H54 (cell line): ENCODE data around the gene TFPI2.
"Not testable (repeated sequence)": the region's sequence is repeated elsewhere in the genome, so short reads cannot be mapped to it uniquely, and the experiment has no call there.

ENCODE experiments used
- DNase-seq: peaks from one replicate; pipeline ENCODE4 v3.0.0; 2011; ENCODE audit warnings: low spot score, mixed read lengths; ENCODE audit not compliant: insufficient read length
- FAIRE-seq: peaks from 3 replicates; lab custom pipeline; 2011; peaks lifted over from hg19 to GRCh38; lab: Jason Lieb, UNC
- POLR2A ChIP-seq: IDR thresholded peaks from 2 replicates; pipeline ENCODE4 v1.6.1; 2011; ENCODE audit warnings: low read depth, mild to moderate bottlenecking, low read length

The TFPI2 gene

DNA sequence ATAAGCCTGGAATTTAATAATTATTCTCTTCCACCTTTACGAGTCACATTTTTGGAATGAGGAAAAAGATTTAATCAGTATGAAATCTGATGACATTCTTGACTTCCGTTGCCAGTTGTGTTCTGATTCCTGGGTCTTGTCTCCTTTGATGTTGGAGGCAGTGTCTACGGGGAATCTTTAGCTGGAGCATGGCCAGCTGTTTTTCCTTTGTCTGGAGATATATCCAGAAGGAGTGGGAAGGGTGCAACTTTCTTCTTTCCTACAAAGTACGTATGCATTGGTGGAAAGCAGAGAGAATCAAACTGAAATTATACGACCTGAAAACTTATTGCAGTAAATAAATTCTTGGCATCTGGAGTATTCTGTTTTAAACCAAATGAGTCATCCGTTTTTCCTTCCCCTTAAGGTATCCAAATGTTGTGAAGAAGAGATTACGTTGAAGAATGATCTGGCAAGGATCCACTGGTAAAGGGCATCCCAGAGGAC is 24.1 kb upstream of the TFPI2 start:
- TF ChIP-seq POLR2A, result no peak
- DNase-seq (no peak), FAIRE-seq (peak; percentile 50)

DNA sequence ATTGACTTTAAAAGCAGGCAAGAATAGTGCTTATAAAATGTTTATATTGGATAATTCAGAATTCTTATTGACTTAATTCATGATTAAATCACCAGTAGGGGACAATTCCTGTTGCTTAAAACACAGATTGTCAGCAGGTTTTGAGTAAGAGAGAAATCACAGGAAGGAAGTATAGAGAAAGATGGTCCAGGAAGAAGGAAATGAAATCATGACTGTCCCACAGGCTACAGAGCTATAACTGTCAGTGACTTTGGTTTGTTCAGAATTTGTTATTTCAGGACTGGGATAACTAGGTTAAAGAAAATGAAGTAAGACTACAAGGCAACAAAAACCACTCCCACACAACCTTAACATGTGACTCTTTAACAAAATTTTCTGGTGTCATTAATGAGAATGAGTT is 22.6 kb upstream of the TFPI2 start:
- FAIRE-seq, result peak; percentile 23
- no peak for DNase-seq
- TF ChIP-seq POLR2A, result no peak

DNA sequence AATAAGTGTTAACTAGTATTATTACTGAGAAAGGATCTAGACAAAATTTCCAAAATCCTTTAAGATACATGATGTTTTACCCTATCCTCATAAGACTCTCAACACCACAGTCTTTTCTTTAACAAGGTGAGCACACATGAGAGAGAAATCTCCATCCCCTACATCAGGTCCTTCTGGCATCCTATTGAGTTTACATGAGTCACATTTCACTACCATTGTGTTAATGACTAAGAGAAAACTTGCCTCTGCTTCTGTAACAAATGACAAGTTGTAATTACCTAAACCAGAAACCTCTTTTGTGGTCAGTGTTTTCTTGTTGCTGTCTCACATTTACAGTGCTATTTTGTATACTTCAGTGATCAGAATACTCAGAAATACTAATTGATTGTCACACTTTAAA is 21.1 kb upstream of the TFPI2 start:
- DNase-seq, FAIRE-seq: not testable (repeated sequence)

DNA sequence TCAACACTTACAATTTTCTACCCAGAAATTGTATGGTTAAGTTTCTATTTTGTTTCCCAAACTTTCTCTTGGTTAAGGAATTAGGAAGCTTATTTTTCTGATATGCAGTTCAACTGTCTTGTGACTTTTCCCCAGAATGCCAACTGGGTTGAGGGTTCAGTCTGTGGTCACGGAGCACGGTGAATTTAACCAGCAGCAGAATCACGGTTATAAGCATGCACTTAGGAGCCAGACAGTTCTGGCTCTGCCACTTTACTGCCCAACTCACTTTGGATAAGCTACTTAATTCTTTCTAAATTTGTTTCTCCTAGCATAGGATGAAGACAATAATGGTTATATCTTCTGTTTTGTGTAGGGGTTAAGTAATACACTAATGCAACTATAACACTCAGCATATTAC is 20.7 kb upstream of the TFPI2 start:
- FAIRE-seq, result peak; percentile 94
- not testable (repeated sequence) for DNase-seq

DNA sequence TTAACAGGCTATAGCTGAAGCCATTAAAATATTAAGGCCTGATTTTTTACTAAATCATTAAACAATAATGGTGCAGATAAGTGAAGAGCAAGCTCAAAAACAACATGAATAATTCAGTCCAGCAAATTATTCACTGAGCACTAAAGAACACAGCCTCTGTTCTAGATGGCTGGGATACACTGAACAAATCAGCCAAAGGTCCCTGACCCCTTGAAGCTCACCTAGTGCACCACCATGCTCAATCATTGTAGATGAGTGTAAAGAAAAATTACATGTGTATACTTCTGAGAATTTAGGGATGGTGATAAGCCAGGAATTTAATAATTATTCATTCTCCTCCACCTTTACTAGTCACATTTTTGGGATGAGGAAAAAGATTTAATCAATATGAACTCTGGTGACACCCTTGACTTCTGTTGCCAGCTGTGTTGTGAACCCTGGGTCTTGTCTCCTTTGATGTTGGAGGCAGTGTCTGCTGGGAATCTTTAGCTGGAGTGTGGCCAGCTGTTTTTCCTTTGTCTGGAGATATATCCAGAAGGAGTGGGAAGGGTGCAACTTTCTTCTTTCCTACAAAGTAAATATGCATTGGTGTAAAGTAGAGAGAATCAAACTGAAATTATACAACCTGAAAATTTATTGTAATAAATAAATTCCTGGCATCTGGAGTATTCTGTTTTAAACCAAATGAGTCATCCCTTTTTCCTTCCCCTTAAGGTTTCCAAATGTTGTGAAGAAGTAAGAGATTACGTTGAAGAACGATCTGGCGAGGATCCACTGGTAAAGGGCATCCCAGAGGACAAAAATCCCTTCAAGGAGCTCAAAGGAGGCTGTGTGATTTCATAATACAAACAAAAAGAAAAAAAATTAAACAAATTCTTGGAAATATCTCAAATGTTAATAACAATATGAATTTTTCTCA is 19.8 kb upstream of the TFPI2 start:
- no peak for DNase-seq
- no peak for TF ChIP-seq POLR2A
- peak; percentile 86 for FAIRE-seq

DNA sequence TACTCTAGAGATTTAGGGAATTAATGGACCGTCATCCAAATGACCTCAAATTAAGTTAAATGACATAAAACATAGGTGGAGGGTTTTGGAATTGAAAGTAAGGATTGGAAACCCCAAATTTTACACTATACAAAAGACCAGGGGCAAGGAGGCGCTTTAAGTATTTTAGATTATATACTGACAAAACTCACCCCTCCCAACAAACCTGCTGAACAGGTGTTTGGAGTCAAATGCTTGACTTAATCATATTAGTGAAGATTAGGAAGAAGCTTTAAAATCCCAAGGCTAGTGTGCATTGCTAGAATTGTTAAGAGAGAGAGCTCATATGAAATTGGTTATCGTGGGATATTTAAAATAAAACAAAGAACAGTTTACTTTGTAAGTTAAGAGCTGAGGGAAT is 15.7 kb upstream of the TFPI2 start, which contains the start of gene GNGT1:
Gene GNGT1 (plus strand): TSS at position 301 of the 400 bp plus-strand sequence. CDS start 180 bp downstream, outside the sequence.
- FAIRE-seq (no peak), DNase-seq (no peak)
- TF ChIP-seq POLR2A, result no peak

DNA sequence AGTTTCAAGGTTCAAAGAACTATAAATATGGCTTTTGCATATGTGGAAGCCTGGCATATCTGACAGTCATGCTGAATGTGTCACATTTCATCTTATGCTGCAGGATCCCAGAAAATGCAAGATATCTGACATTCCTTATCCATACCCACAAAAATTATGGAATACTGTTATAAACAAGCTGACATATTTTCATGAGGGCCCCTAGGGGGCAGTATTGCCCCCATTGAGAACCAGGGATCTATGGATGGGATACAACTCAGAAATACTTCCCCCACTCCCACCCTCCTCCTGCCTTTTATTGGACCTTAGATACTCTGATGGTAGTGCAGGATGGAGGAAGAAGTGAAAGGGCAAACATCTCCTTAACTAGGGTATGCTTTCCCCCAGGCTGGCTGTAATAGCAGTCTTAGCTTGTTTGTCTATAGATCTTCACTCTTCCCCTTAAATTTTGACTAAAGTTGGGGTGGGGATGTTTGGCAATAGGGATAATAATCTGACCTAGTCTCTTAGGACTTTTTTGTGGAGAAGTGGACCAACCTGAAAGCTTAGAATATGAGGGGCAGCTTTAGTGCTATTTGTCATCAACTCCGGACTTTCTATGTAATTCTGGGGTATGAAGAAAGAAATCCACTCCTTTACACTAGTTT is 12.3 kb upstream of the TFPI2 start:
- no peak for TF ChIP-seq POLR2A
- FAIRE-seq (peak; percentile 74), DNase-seq (no peak)

DNA sequence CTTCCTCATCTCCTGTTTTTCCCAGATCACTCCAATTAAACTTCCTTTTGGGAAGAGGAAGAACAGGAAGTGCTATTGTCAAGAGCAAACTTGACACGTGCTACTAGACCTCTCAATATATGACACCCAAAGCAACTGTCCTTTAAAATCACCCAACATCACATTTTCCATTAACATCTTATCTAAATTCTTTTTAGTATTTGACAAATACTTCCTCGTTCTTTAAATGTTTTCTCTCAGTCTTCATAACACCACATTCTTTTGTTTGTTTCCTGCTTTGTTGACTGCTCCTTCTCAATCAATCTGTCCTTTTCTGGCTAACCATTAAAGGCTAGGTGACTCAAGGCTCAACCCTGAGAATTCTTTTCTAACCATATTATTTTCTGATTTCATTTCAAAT is 7.1 kb upstream of the TFPI2 start:
- TF ChIP-seq POLR2A, result no peak
- no peak for DNase-seq
- no peak for FAIRE-seq

DNA sequence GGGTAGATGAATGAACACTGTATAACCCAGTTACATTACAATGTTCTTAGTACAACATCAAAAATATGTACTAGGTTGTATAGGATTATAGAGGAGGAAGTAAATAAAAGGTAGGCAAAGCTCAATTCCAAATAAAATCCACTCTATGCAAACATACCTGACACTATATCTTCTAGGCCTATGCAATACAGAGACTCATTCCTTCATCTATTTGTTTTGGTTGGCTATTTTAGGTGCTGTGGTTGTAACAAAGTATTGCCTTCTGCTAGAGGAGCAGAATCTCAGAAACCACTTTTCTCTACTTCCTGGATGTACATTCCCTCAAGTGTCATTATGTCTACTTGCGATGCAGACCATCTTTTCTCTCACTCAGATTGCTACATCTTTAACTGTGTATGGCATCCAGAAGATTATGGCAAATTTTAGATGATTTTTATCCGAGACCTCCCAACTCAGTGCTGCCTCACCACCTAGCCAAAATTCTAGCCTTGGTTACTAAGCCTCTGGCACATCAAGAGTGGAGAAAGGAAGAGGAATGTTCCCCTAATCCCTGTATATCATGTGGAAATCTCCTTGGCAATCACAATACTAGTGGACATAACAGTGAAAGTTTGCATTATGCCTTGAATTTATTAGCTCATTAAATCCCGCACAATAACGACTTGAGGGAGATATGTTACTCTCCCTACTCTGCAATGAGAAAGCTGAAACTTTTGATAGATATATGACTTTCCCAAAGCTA is 5.5 kb upstream of the TFPI2 start:
- no peak for TF ChIP-seq POLR2A
- FAIRE-seq, result no peak
- no peak for DNase-seq

DNA sequence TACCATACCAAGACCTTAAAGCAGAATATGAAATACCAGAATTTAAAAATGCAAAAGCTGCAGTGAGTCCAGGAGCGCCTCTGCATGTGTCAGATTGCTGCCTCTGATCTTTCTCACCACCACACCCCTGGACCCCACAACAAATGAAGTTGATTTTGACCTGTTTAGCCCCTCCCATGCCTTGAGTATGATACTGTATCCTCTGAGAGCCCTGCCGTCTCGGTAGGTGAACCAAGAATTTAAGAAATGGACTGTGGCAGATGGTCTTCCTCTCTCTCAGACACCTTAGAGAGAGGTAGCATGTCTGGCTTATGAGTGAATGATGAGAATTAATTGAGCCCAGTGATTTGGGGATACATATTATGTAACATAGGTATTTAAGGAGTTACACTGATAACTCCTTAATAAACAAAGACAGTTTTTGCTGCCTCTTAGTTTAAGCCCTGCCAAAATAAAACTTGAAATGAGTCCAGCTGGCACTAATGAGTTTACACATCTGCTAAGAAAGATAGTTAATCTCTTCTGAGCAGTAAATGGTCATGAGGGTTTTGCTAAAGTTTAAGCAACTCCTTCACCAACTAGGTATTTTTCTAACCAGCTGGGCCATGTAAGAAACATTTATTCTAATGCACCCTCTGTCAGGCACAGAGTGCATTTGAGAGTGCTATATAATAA is 4.5 kb upstream of the TFPI2 start:
- FAIRE-seq, result no peak
- no peak for DNase-seq
- no peak for TF ChIP-seq POLR2A

DNA sequence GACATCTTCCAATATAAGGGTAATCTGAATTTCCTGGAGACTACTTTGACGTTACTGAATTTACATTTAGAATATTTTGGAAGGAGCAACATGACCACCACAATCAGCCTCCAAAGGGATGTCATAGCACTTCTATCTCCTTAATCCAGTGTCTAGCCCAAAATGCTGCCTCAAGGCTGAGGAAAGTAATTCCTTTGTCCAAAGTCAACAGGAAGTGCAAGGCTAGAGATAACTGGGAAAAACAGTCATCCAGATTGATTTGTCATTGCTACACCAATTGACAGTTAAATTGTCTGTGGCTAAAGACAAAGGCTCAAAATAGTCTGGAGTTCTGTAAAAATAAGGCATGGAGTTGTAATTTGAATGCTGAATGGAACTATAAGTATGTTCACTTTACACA is 3.9 kb upstream of the TFPI2 start:
- no peak for DNase-seq
- FAIRE-seq, result no peak
- no peak for TF ChIP-seq POLR2A

DNA sequence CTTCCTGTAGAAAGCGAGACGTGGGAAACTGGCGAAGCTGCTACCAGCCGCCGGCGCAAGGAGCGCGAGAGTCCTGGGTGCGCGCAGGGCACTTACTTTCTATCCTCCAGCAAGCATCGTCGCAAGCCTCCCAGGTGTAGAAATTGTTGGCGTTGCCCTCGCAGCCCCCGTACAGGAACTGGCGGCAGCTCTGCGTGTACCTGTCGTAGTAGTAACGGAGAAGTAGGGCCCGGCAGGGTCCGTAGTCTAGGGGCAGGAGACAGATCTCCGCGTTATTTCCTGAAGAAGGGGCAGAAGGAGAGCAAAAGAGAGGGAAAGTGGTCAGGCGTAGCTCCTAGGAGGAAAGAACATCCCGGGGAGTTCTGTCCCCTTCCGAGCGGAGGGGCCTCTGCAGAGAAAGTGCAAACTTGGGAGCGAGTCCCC is 501 bp downstream of the TFPI2 start:
- TF ChIP-seq POLR2A, result no peak
- no peak for DNase-seq
- FAIRE-seq, result no peak

DNA sequence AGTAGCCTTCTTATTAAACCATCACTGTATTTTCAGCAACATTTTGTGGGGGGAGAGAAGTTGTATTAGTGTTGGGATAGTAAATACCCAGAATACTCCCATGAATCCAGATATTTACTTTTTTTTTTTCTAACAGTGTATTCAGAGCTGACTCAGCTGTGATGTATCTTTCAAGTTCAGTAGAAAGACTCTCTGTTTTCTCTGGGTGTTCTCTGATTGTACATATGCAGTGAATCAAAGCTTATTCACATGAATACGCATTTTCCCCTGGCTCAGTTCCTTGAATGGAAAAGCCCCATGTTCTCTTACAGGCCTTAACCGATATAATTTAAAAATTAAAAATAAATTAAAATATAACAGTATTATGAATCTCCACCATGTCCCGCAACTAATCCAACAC is 1.3 kb downstream of the TFPI2 start:
- TF ChIP-seq POLR2A, result no peak
- DNase-seq, result no peak
- FAIRE-seq, result peak; percentile 77
